AG04449 (cell line): ENCODE data around the gene KCTD13.

ENCODE experiments used
- CTCF ChIA-PET: fragments of 350-600 bp; formaldehyde crosslinking; extraction: SDS; loops from one replicate; lab custom pipeline; 2021; ENCODE audit warnings: antibody characterized with exemption; lab: Yijun Ruan, JAX
- POLR2A ChIA-PET: fragments of 400-600, 350-600 bp; formaldehyde crosslinking; extraction: SDS; loops from one replicate; lab custom pipeline; 2020; ENCODE audit warnings: antibody characterized with exemption, inconsistent platforms; lab: Yijun Ruan, JAX
- DNase-seq: peaks from one replicate; pipeline ENCODE4 v3.0.0-alpha.2; 2010; ENCODE audit warnings: low read depth, low spot score
- H3K4me3 ChIP-seq: 2 replicates; pipeline ENCODE4 v1.5.1; 2011; ENCODE audit warnings: low read depth, mild to moderate bottlenecking, control low read depth, low read length
- TF ChIP-seq, protein P1 (sequence below): IDR thresholded peaks from one replicate; pipeline ENCODE4 v1.5.1; 2011; ENCODE audit warnings: mild to moderate bottlenecking, moderate library complexity, low read length, control low read depth, inconsistent platforms; ENCODE audit not compliant: insufficient read depth; ENCODE audit errors: missing control alignments

The KCTD13 gene

DNA sequence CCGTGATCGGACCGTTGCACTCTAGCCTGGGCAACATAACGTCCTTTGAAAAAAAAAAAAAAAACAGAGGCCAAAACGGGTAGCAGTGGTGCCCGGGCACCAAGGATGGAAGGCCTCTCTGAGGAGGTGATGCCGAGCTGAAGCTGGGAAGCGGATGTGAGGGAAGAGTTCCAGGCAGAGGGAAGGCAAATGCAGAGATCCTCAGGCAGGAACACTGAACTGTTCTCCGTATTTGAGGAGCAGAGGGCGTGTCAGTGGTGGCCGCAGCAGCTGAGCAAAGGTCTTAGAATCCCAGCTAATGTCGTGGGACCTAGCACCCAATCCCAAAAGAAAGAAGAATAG is 656 bp upstream of the KCTD13 start:
- TF ChIP-seq, protein P1, sequence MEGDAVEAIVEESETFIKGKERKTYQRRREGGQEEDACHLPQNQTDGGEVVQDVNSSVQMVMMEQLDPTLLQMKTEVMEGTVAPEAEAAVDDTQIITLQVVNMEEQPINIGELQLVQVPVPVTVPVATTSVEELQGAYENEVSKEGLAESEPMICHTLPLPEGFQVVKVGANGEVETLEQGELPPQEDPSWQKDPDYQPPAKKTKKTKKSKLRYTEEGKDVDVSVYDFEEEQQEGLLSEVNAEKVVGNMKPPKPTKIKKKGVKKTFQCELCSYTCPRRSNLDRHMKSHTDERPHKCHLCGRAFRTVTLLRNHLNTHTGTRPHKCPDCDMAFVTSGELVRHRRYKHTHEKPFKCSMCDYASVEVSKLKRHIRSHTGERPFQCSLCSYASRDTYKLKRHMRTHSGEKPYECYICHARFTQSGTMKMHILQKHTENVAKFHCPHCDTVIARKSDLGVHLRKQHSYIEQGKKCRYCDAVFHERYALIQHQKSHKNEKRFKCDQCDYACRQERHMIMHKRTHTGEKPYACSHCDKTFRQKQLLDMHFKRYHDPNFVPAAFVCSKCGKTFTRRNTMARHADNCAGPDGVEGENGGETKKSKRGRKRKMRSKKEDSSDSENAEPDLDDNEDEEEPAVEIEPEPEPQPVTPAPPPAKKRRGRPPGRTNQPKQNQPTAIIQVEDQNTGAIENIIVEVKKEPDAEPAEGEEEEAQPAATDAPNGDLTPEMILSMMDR: no peak
- no peak for DNase-seq
- H3K4me3 ChIP-seq: peak overlapping the region; percentile 95
- ChIA-PET CTCF (interaction anchor here (1.1 to 2.2 kb wide), 9 partner anchors 8 to 95 kb away, joined by 3 to 10 read pairs (median 4); partner anchors contain the start of gene TAOK2), POLR2A (interaction anchor here (0.6 to 2.4 kb wide), 7 partner anchors 15 to 732 kb away, joined by 3 to 15 read pairs (median 9); partner anchors contain the start of genes ASPHD1, SEZ6L2, TAOK2 and TMEM219)

DNA sequence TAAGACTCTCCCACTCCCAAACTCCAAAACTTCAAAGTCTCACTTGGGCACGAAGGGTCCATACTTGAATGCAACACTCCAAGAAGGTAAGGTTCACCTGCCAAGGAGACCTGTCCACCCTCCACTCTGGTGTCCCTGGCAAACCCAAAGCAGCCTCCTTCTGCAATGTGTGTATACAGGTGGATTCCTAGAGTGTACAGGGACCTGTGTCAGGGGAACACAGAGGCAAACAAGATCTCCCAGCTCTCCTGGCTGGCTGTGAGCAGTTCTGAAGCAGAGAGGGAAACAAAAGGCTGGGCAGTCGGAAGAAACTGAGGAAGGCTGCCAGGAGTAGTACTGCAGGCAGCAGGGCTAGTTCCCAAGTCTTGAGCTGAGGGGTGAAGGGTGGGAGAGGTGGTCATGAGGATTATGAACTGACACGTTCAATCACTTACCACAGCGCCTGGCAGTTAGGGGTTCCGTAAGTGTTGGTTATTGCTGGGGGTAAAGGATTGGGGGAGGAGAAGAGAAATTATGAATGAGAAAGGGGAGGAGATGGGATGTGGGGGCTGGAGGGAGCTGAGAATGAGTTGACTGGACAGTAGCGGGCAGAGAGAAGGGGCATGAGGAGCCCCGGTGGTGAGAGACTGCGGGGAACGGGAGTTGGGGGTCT is 795 bp downstream of the KCTD13 start:
- POLR2A ChIA-PET: interaction anchor here (1.8 to 2.4 kb wide), 5 partner anchors 14 to 49 kb away, joined by 8 to 15 read pairs (median 10); partner anchors contain the start of genes ASPHD1, SEZ6L2, TAOK2 and TMEM219
- H3K4me3 ChIP-seq: peak overlapping the region; percentile 95
- no peak for DNase-seq
- CTCF ChIA-PET: interaction anchor here (1.3 to 2.2 kb wide), 4 partner anchors 18 to 225 kb away, joined by 4 to 10 read pairs (median 6); partner anchors contain the start of gene TMEM219
- TF ChIP-seq, protein P1: no peak

DNA sequence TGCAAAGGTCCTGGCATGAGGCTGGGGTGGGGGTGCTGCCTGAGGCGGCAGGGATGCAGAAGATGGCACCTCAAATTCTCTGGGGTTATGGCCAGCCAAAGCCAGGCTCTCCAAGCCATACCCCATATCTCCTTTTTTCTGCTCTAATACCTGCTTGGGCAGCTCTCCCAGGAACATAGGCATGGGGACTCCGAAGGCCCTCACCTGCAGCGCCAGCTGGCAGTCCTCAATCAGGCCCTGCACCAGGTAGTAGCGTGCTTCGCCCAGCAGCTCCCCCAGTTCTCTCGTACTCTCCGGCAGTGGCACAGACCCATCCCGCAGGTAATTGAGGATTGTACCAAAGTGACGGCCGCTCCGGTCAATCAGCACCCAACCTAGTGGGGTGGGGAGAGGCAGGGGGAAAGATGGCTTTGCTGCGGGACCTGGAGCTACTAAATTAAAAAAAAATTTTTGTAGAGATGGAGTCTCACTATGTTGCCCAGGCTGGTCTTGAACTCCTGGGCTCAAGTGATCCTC is 3.0 kb downstream of the KCTD13 start:
- H3K4me3 ChIP-seq: no peak overlapping the region
- ChIA-PET CTCF (interaction anchor here (0.9 to 1.9 kb wide), 4 partner anchors 9 to 75 kb away, joined by 3 to 5 read pairs (median 4); no protein-coding TSS in a partner anchor), POLR2A (no interaction called here)
- DNase-seq: no peak
- TF ChIP-seq, protein P1: no peak

GRCh38 chr16:29922326-29922725 is 3.7 kb downstream of the KCTD13 start:
- TF ChIP-seq, protein P1: no peak
- CTCF ChIA-PET: interaction anchor here (1.6 to 1.9 kb wide), 2 partner anchors 14 to 20 kb away, joined by 3 to 5 read pairs; no protein-coding TSS in a partner anchor

GRCh38 chr16:29921034-29921385 is 5.0 kb downstream of the KCTD13 start:
- CTCF ChIA-PET: interaction anchor here (2.7 kb wide), 1 partner anchor 111 kb away, joined by 7 read pairs; the partner anchor contains the start of gene TLCD3B
- TF ChIP-seq, protein P1: no peak
- DNase-seq: no peak
- no peak overlapping the region for H3K4me3 ChIP-seq
- POLR2A ChIA-PET: no interaction called here

More at GRCh38 chr16:29922326-29922725, 3.7 kb downstream of the KCTD13 start:
- H3K4me3 ChIP-seq: no peak overlapping the region
- no peak for DNase-seq
- POLR2A ChIA-PET: no interaction called here
